Upper lobe of left lung (tissue), 4 donors: Measurements from ENCODE around the gene THOC1.

ENCODE experiments used
- CTCF ChIP-seq, 6 experiments: fragments of 450-650 bp in 4 of 6; fragments of 200-600 bp in 2 of 6; sonication (generic) in 2 of 6; IDR thresholded peaks; one replicate each; pipeline ENCODE4 v1.5.1; 2016 to 2019; ENCODE audit warnings: antibody characterized with exemption in 6 of 6
- EP300 ChIP-seq, 4 donors: sonication (generic); formaldehyde crosslinking; IDR thresholded peaks; one replicate each; pipeline ENCODE4 v1.5.1; 2017; ENCODE audit warnings: antibody characterized with exemption in 4 of 4, control low read depth in 2 of 4
- POLR2A ChIP-seq, 4 donors: fragments of 450-650 bp; IDR thresholded peaks; one replicate each; pipeline ENCODE4 v1.5.1; 2016 to 2017; ENCODE audit warnings: antibody characterized with exemption in 4 of 4, mild to moderate bottlenecking in 2 of 4
- POLR2AphosphoS5 ChIP-seq, 2 donors: sonication (generic); formaldehyde crosslinking; IDR thresholded peaks; one replicate each; pipeline ENCODE4 v1.5.1; 2017; ENCODE audit warnings: antibody characterized with exemption in 2 of 2

GRCh38 chr18:302097-302496 lies 34.2 kb upstream of the THOC1 start:
- no peak for TF ChIP-seq POLR2AphosphoS5 (IDR thresholded peaks at IDR 0.05)
- TF ChIP-seq CTCF (IDR thresholded peaks at IDR 0.05) = no peak
- TF ChIP-seq POLR2A (IDR thresholded peaks at IDR 0.05) = no peak
- no peak for TF ChIP-seq EP300 (IDR thresholded peaks at IDR 0.05)
